OCI-LY3 (cell line): ENCODE results near the gene EXTL2.

Experiments used
- CTCF ChIP-seq: fragments of 200-600, 300-600 bp; sonication (generic); IDR thresholded peaks from 2 replicates; pipeline ENCODE4 v1.5.1; 2014; ENCODE audit warnings: antibody characterized with exemption, low read length, low read depth
- EZH2phosphoT487 ChIP-seq: fragments of 200-600 bp; shearing (Covaris generic); IDR thresholded peaks from 2 replicates; pipeline ENCODE4 v1.6.1; 2018; ENCODE audit warnings: antibody characterized with exemption, mixed run types, low read depth

DNA sequence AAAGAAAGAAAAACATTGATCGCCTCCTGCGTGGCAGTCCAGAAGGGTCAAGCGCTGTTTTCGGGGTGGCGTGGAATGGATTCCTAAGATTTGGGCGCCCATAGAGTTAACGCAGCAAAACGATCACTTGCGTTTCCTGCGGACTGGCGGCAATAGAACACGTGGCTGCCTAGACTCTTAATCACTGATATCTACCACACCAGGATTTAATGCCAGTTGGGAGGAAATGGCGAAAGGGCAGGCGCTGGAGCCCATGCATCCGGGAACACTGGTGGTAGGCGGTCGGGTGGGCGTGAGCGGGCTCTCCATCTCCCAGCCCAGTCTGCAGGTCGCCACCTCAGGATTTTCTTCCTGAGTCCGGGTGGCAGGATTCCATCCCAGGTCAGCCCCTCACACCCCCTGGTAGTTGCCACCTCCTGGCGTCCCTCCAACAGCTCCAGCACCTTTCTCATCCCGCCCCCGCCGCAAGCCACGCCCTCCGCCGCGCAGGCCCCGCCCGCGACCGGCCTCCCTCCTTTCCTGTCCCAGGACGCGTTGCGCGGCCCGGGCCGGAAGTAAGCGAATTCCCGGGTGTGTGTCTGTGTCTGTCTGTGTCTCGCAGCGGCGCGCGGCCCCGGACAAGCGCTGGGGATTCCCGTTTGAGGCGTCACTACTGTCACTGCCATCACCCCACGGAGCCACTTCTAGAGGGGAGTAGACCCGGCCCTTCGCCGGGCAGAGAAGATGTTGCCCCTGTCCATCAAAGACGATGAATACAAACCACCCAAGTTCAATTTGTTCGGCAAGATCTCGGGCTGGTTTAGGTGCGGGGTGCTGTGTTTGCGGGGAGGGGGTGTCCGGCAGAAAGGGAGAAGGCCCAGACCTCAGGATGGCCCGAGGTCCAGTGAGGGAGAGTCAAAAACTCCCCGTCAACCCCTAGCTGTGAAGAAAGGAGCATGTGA is 1.2 kb upstream of the EXTL2 start, which contains the start of gene SLC30A7:
- TF ChIP-seq CTCF (no peak), EZH2phosphoT487 (no peak)
